ENCODE measurements around the gene CENPVL3. TPM values are rescaled to one million over a fixed set of nuclear protein-coding genes. Genes with fewer than 3 reads are reported as not detected.
"Not testable (repeated sequence)": the region's sequence is repeated elsewhere in the genome, so short reads cannot be mapped to it uniquely, and the experiment has no call there.

CENPVL3 gene
- not detected for total RNA-seq

- not testable (repeated sequence) for ATAC-seq
These were observed at the start of gene CENPVL3 for GRCh38 chrX:51618241-51619155. Gene CENPVL3, minus strand, starts transcription at chrX:51618912. Its CDS starts 39 bp downstream, at chrX:51618873.

DNA sequence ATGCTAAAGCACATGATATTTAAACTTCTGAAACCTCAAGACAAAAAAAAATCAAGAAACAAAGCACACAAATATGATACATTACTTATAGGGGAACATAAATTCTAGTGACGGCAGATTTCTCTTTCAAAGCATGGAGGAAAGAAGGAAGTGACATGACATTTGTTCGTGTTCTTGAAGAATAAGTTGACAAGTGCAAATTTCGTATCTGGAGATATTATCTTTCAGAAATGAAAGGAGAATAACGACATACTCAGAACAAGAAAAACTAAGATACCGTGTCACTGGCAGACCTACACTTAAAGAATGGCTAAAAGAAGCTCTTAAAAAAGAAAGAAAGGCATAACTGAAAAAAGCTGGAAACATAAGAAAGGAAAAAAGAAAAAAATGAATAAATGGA lies 47.3 kb upstream of the CENPVL3 start:
- ATAC-seq: no peak

GRCh38 chrX:51643377-51643776 lies 24.7 kb upstream of the CENPVL3 start:
- ATAC-seq: no peak

DNA sequence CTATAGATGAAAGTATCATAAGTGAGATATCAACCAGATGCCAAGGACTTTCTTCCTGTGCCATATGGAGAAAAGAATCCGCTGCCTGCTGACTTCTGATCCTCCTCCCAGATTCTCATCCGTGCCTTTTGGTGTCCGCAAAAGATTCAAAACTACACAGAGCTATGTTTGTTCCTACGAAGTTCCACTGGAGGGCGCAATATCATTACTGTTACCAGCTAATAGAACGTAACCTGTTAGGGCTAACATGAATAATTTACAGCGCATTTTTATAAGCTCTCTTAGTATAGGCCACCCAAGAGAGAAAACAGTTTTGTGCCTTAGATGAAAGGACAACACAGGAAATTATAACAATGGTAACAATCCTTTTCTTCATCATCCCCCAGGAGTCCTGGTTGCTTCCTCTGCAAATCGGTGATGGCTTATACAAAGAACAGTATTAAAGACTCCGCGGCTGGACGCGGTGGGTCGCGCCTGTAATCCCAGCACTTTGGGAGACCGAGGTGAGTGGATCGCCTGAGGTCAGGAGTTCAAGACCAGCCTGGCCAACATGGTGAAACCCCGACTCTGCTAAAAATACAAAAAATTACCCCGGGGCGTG lies 22.8 kb upstream of the CENPVL3 start:
- ATAC-seq: no peak

GRCh38 chrX:51636511-51636910 lies 17.8 kb upstream of the CENPVL3 start:
- ATAC-seq: not testable (repeated sequence)

DNA sequence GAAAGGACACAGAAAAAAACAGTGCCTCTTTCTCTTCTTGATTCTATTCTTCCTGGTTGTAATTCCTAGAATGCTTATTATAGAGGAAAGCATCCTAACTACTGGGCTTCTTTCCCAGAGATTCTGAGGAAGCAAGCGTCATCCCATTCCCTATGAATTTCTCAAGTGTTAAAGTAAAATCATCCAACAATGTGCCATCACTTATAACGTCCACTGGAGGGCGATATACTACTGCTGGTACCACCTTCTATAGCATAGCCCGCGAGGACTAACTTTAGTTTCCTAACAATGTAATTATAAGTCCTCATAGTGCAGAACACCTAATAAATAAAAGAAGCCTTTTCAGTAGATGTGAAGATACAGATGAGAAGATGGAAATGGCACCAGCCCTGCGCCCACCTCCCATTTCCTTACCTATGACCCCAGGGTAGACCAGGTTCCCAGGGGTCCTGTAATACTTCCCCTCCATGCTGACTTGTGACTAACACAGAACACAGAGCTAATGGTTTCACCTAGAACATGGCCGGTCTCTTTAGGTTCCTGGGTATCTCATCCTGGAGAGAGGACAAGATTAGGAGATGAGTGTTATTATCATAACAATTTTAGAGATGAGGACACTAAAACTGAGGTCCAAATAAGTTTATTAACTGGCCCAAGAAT lies 4.2 kb downstream of the CENPVL3 start:
- peak; percentile 52 for ATAC-seq

DNA sequence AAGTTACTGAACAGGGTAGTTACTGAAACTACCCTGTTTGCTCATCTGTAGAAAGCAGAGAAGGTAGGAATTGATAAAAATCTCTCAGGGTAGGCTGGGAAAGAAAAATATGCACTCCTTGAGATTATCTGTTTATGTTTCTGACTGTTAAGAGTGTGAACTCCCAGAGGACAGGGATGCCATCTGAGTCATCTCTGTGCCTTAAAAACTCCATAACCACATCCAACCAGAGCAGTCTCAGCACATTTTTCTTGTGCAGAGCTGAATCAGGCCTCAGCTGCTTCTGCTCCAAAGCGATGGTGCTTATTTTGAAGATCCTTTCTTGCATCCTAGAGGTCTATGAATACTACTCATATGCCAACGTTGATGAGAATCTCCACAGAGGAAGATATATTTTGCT lies 9.9 kb downstream of the CENPVL3 start:
- no peak for ATAC-seq

- ATAC-seq: no peak
These were observed 10.6 kb downstream of the CENPVL3 start for GRCh38 chrX:51608126-51608525.

DNA sequence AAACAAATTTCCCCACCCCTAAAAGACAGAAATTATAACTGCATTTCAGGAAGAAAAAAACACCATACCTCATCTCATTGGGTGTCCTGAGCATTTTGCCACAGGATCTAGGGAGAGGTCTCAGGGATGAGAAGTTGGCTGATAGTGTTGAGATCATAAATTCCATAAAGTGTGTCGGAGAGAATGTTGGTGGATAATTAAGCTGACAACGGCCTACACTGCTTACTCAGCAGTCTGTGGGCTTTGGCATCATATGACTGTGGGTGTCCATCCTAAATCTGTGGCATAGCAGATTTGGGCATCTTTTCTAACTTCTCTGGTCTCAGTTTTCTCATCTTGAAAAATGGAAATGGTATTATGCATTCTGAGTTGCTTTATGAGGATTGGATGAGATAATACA lies 12.3 kb downstream of the CENPVL3 start:
- ATAC-seq: no peak

- no peak for ATAC-seq
These were observed 19.8 kb downstream of the CENPVL3 start for GRCh38 chrX:51598899-51599298.

DNA sequence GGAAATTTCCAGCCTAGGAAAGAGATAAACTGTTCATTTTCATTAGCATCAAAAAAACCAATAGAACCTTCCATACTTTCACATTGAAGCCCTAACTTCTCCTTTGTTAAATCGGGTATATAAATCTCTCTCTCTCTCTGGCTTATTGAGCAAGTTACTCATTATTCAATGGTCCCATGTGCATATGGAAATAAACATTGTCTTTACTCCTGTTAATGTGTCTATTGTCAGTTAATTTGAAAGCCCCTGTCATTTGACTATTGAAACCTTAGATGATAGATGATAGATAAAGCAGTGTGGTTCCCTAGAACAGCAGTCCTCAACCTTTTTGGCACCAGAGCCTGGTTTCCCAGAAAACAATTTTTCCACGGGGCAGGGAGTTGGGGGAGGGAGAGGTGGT lies 46.8 kb downstream of the CENPVL3 start:
- no peak for ATAC-seq

DNA sequence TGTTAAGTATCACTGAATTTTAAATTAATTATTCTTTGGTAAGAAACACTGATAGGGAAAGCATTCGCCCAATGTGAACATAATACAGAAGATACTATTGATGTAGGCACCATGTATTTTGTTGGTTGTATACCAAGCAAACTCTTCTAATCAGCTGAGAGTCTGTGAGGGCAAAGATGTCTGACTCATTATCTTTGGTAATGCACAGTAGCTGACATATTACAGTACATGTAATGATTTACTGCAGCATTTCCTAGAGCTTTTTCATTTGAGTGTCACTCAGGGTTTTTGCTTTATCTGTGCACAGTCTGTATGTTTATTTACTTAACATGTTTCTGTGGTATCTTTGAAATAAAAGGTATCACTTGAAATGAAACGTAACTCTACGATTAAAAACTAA lies 49.2 kb downstream of the CENPVL3 start:
- no peak for ATAC-seq

DNA sequence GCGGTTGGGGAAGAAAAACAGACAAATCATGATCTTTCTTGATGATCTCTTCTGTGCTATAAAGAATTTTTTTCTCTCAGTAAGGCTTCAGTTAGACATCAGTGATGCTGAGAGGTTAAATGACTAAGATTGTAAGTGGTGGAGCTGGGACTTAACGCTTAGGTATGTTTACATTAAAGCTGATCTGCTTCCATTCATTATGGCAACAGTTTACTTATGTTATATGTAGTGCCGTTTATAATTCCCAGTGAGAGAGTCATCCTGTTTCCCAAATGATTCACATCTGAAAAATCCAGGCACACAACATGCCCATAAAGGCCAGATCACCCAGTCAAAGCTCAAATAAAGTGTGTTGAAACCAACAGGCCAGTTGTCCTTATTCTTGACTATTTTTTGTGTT lies 50.1 kb downstream of the CENPVL3 start:
- ATAC-seq: no peak

Other genes starting within 250 kb of the CENPVL3 start
- 0.96 TPM for gene NUDT11, start 122.3 kb downstream of the CENPVL3 start, total RNA-seq
- not detected for gene CENPVL2, start 63.9 kb upstream of the CENPVL3 start, total RNA-seq
- gene CENPVL1, start 91.6 kb upstream of the CENPVL3 start, total RNA-seq: not detected
- gene GSPT2, start 124.5 kb upstream of the CENPVL3 start, total RNA-seq: 1.6 TPM

Measured in esophagus mucosa (tissue), 1 donor.